ENCODE measurements around the gene RHOA. TPM values are rescaled to one million over a fixed set of nuclear protein-coding genes. Genes with fewer than 3 reads are reported as not detected.

The RHOA gene
- total RNA-seq (2014; rRNA removed; shearing (Covaris generic); ENCODE audit: low replicate concordance): 417 and 435 TPM in 2 replicates

GRCh38 chr3:49411968-49412631 is at the start of gene RHOA, which contains the start of gene TCTA:
TSS of gene RHOA (minus strand) at chr3:49411976. CDS start at chr3:49375589, 36,387 bp downstream.
TSS of gene TCTA (plus strand) at chr3:49412423. CDS start at chr3:49412427, 4 bp downstream.
- DNase-seq (ENCODE audit: low read depth): peak; percentile 99
- in situ Hi-C loops (cut with HindIII; ENCODE audit: low pct_unique_long_range_greater_than_20kb, low sequenced_read_pairs): no loop called here

- in situ Hi-C loops (cut with HindIII; ENCODE audit: low pct_unique_long_range_greater_than_20kb, low sequenced_read_pairs): no loop called here
These were observed 49.2 kb upstream of the RHOA start for GRCh38 chr3:49460956-49461355.

GRCh38 chr3:49460188-49460890 is 48.6 kb upstream of the RHOA start:
- in situ Hi-C loops (cut with HindIII; ENCODE audit: low pct_unique_long_range_greater_than_20kb, low sequenced_read_pairs): no loop called here

More at GRCh38 chr3:49460956-49461355, 49.2 kb upstream of the RHOA start:
- DNase-seq (ENCODE audit: low read depth): no peak

GRCh38 chr3:49456466-49456865 is 44.7 kb upstream of the RHOA start:
- no peak for DNase-seq (ENCODE audit: low read depth)
- in situ Hi-C loops (cut with HindIII; ENCODE audit: low pct_unique_long_range_greater_than_20kb, low sequenced_read_pairs): no loop called here

More at GRCh38 chr3:49460188-49460890, 48.6 kb upstream of the RHOA start:
- DNase-seq (ENCODE audit: low read depth): no peak

GRCh38 chr3:49454898-49455681 is 43.3 kb upstream of the RHOA start:
- DNase-seq (ENCODE audit: low read depth): no peak
- in situ Hi-C loops (cut with HindIII; ENCODE audit: low pct_unique_long_range_greater_than_20kb, low sequenced_read_pairs): no loop called here

GRCh38 chr3:49454458-49454857 is 42.7 kb upstream of the RHOA start:
- in situ Hi-C loops (cut with HindIII; ENCODE audit: low pct_unique_long_range_greater_than_20kb, low sequenced_read_pairs): no loop called here
- peak; percentile 15 for DNase-seq (ENCODE audit: low read depth)

- DNase-seq (ENCODE audit: low read depth): no peak
- in situ Hi-C loops (cut with HindIII; ENCODE audit: low pct_unique_long_range_greater_than_20kb, low sequenced_read_pairs): no loop called here
These were observed 41.8 kb upstream of the RHOA start for GRCh38 chr3:49453621-49454020.

GRCh38 chr3:49445391-49445790 is 33.6 kb upstream of the RHOA start:
- DNase-seq (ENCODE audit: low read depth): no peak
- in situ Hi-C loops (cut with HindIII; ENCODE audit: low pct_unique_long_range_greater_than_20kb, low sequenced_read_pairs): no loop called here

GRCh38 chr3:49434731-49435130 is 23.0 kb upstream of the RHOA start:
- in situ Hi-C loops (cut with HindIII; ENCODE audit: low pct_unique_long_range_greater_than_20kb, low sequenced_read_pairs): no loop called here
- no peak for DNase-seq (ENCODE audit: low read depth)

- DNase-seq (ENCODE audit: low read depth): no peak
- in situ Hi-C loops (cut with HindIII; ENCODE audit: low pct_unique_long_range_greater_than_20kb, low sequenced_read_pairs): no loop called here
These were observed 16.9 kb upstream of the RHOA start for GRCh38 chr3:49428752-49429080.

GRCh38 chr3:49427586-49427985 is 15.8 kb upstream of the RHOA start:
- in situ Hi-C loops (cut with HindIII; ENCODE audit: low pct_unique_long_range_greater_than_20kb, low sequenced_read_pairs): no loop called here
- no peak for DNase-seq (ENCODE audit: low read depth)

GRCh38 chr3:49424816-49425215 is 13.0 kb upstream of the RHOA start:
- in situ Hi-C loops (cut with HindIII; ENCODE audit: low pct_unique_long_range_greater_than_20kb, low sequenced_read_pairs): no loop called here
- DNase-seq (ENCODE audit: low read depth): no peak

GRCh38 chr3:49422379-49423248 is 10.8 kb upstream of the RHOA start, which contains the start of gene AMT:
TSS of gene AMT (minus strand) at chr3:49422473. CDS start at chr3:49422450, 23 bp downstream.
- in situ Hi-C loops (cut with HindIII; ENCODE audit: low pct_unique_long_range_greater_than_20kb, low sequenced_read_pairs): no loop called here
- DNase-seq (ENCODE audit: low read depth): no peak

GRCh38 chr3:49421890-49422378 is 10.2 kb upstream of the RHOA start:
- DNase-seq (ENCODE audit: low read depth): no peak
- in situ Hi-C loops (cut with HindIII; ENCODE audit: low pct_unique_long_range_greater_than_20kb, low sequenced_read_pairs): no loop called here

- in situ Hi-C loops (cut with HindIII; ENCODE audit: low pct_unique_long_range_greater_than_20kb, low sequenced_read_pairs): no loop called here
- no peak for DNase-seq (ENCODE audit: low read depth)
These were observed 5.8 kb upstream of the RHOA start for GRCh38 chr3:49417516-49418120.

GRCh38 chr3:49416867-49417266 is 5.1 kb upstream of the RHOA start:
- in situ Hi-C loops (cut with HindIII; ENCODE audit: low pct_unique_long_range_greater_than_20kb, low sequenced_read_pairs): no loop called here
- no peak for DNase-seq (ENCODE audit: low read depth)

GRCh38 chr3:49415931-49416601 is 4.3 kb upstream of the RHOA start:
- in situ Hi-C loops (cut with HindIII; ENCODE audit: low pct_unique_long_range_greater_than_20kb, low sequenced_read_pairs): no loop called here
- DNase-seq (ENCODE audit: low read depth): no peak

All from Caki2 (cell line).